Endodermal cell (in vitro differentiated cells): ENCODE results near the gene AMPH. TPM values are rescaled to one million over a fixed set of nuclear protein-coding genes. Genes with fewer than 3 reads are reported as not detected.
"Not testable (repeated sequence)": the region's sequence is repeated elsewhere in the genome, so short reads cannot be mapped to it uniquely, and the experiment has no call there.

Experiments used
- DNase-seq: peaks from one replicate; pipeline ENCODE4 v3.0.0-alpha.2; 2017
- H3K27ac ChIP-seq: 2 replicates; pipeline ENCODE4 v1.5.1; 2013; ENCODE audit warnings: mild to moderate bottlenecking, low read depth, low read length, moderate library complexity
- H3K27me3 ChIP-seq: 2 replicates; pipeline ENCODE4 v1.6.1; 2013; ENCODE audit warnings: mild to moderate bottlenecking, low read length, moderate library complexity; ENCODE audit not compliant: insufficient read depth, control insufficient read depth, poor library complexity, severe bottlenecking
- H3K36me3 ChIP-seq: 2 replicates; pipeline ENCODE4 v1.7.0; 2013; ENCODE audit warnings: mild to moderate bottlenecking, low read length, moderate library complexity; ENCODE audit not compliant: control insufficient read depth, insufficient read depth
- H3K4me1 ChIP-seq: one replicate; pipeline ENCODE4 v1.7.0; 2013; ENCODE audit warnings: low read length; ENCODE audit not compliant: control insufficient read depth, insufficient read depth
- H3K4me3 ChIP-seq: 2 replicates; pipeline ENCODE4 v1.5.1; 2013; ENCODE audit warnings: mild to moderate bottlenecking, low read length, moderate library complexity
- H3K9ac ChIP-seq: 2 replicates; pipeline ENCODE4 v1.6.1; 2013; ENCODE audit warnings: mild to moderate bottlenecking, low read length, moderate library complexity; ENCODE audit not compliant: poor library complexity, severe bottlenecking; ENCODE audit errors: extremely low read depth
- H3K9me3 ChIP-seq: 2 replicates; pipeline ENCODE4 v1.6.1; 2013; ENCODE audit warnings: mild to moderate bottlenecking, low read length, moderate library complexity; ENCODE audit not compliant: control insufficient read depth
- H3K27ac Mint-ChIP-seq: 2 replicates; pipeline ENCODE4 v1.8.0; 2020; ENCODE audit warnings: mixed read lengths
- H3K27me3 Mint-ChIP-seq: 2 replicates; pipeline ENCODE4 v1.8.0; 2021; ENCODE audit warnings: mild to moderate bottlenecking, mixed read lengths; ENCODE audit not compliant: insufficient read depth
- H3K36me3 Mint-ChIP-seq: 2 replicates; pipeline ENCODE4 v1.8.0; 2020; ENCODE audit warnings: low read depth, mixed read lengths
- H3K4me1 Mint-ChIP-seq: 2 replicates; pipeline ENCODE4 v1.8.0; 2020; ENCODE audit warnings: mixed read lengths
- H3K4me3 Mint-ChIP-seq: 2 replicates; pipeline ENCODE4 v1.8.0; 2020; ENCODE audit warnings: mild to moderate bottlenecking, moderate library complexity, mixed read lengths
- H3K9me3 Mint-ChIP-seq: 2 replicates; pipeline ENCODE4 v1.8.0; 2020; ENCODE audit warnings: mild to moderate bottlenecking, mixed read lengths
- CTCF ChIP-seq: fragments of 200-600 bp; sonication (generic); conservative IDR thresholded peaks from 2 replicates; pipeline ENCODE4 v1.5.0; 2021; ENCODE audit warnings: antibody characterized with exemption, mild to moderate bottlenecking
- WGBS, 2 experiments: methylation state at CpG; one replicate each; pipeline versions ENCODE4 v1.1.5 to v1.1.7; 2013; ENCODE audit warnings: missing lambda C conversion rate in 2 of 2, mixed read lengths in 1 of 2; ENCODE audit not compliant: insufficient coverage in 1 of 2, insufficient read length in 1 of 2; 5-methylcytosine and 5-hydroxymethylcytosine counted together
- total RNA-seq, 2 donors: library from RNA; stranded (reverse); fragmentation: NEBNext Ultra II Directional in 1 of 2; extraction: Animal tissue kit (Norgen Biotek cat#: 25700) in 1 of 2; gene quantifications; 2 replicates in 1 of 2; 3 replicates in 1 of 2; pipeline ENCODE4 v1.2.1, GENCODE V29; 2021

AMPH gene
- total RNA-seq, 2 donors from 2014 or later, result 3.5 to 5.5 TPM

- H3K27ac Mint-ChIP-seq, result no peak overlapping the region
- Histone ChIP-seq H3K4me1 (no peaks in the 10 kb centered on the region), H3K4me3 (no peak overlapping the region), H3K9me3 (no peaks in the 10 kb centered on the region), H3K9ac (no peak overlapping the region), H3K27me3 (no peaks in the 10 kb centered on the region), H3K36me3 (no peaks in the 10 kb centered on the region), H3K27ac (no peak overlapping the region)
- WGBS, 2 experiments, result 93 to 100% methylated on average over 1 to 2 of the region's 2 CpGs
- DNase-seq, result no peak
- H3K36me3 Mint-ChIP-seq, result no peaks in the 10 kb centered on the region
- TF ChIP-seq CTCF, result no peak
- peaks cover 2% of the 10 kb centered on the region for H3K27me3 Mint-ChIP-seq
- peaks cover 5% of the 10 kb centered on the region for H3K9me3 Mint-ChIP-seq
- peaks cover 3% of the 10 kb centered on the region for H3K4me1 Mint-ChIP-seq
- H3K4me3 Mint-ChIP-seq, result no peak overlapping the region
Measured at GRCh38 chr7:38396852-38397251, 234.3 kb downstream of the AMPH start.

GRCh38 chr7:38395921-38396552, 235.1 kb downstream of the AMPH start:
- H3K36me3 ChIP-seq, H3K4me1 ChIP-seq, H3K4me1 Mint-ChIP-seq, H3K27ac Mint-ChIP-seq, H3K27ac ChIP-seq, H3K9me3 ChIP-seq, H3K9me3 Mint-ChIP-seq, H3K9ac ChIP-seq, H3K36me3 Mint-ChIP-seq, H3K4me3 Mint-ChIP-seq, H3K4me3 ChIP-seq, H3K27me3 Mint-ChIP-seq, H3K27me3 ChIP-seq, DNase-seq: not testable (repeated sequence)
- 67 to 86% methylated on average over 1 of the region's 1 CpG for WGBS, 2 experiments

GRCh38 chr7:38394660-38395059, 236.5 kb downstream of the AMPH start:
- H3K36me3 ChIP-seq, result no peaks in the 10 kb centered on the region
- Mint-ChIP-seq H3K4me3 (no peak overlapping the region), H3K36me3 (no peaks in the 10 kb centered on the region), H3K4me1 (peaks cover 3% of the 10 kb centered on the region), H3K27me3 (peaks cover under 1% of the 10 kb centered on the region), H3K27ac (no peak overlapping the region), H3K9me3 (peaks cover 5% of the 10 kb centered on the region)
- H3K9ac ChIP-seq, result no peak overlapping the region
- no peaks in the 10 kb centered on the region for H3K9me3 ChIP-seq
- no peaks in the 10 kb centered on the region for H3K4me1 ChIP-seq
- H3K27ac ChIP-seq, result no peak overlapping the region
- no peak for TF ChIP-seq CTCF
- H3K27me3 ChIP-seq, result no peaks in the 10 kb centered on the region
- H3K4me3 ChIP-seq, result no peak overlapping the region
- no peak for DNase-seq
- WGBS, 2 experiments, result 82 to 85% methylated on average over 4 of the region's 4 CpGs

GRCh38 chr7:38393874-38394273, 237.3 kb downstream of the AMPH start:
- no peaks in the 10 kb centered on the region for H3K27me3 ChIP-seq
- no peak overlapping the region for H3K27ac ChIP-seq
- Mint-ChIP-seq H3K36me3 (no peaks in the 10 kb centered on the region), H3K27me3 (no peaks in the 10 kb centered on the region), H3K4me3 (no peak overlapping the region), H3K9me3 (peaks cover 5% of the 10 kb centered on the region), H3K4me1 (no peaks in the 10 kb centered on the region), H3K27ac (no peak overlapping the region)
- 91 to 100% methylated on average over 2 to 5 of the region's 5 CpGs for WGBS, 2 experiments
- DNase-seq, result no peak
- TF ChIP-seq CTCF, result no peak
- H3K9ac ChIP-seq, result no peak overlapping the region
- H3K4me1 ChIP-seq, result no peaks in the 10 kb centered on the region
- H3K4me3 ChIP-seq, result no peak overlapping the region
- no peaks in the 10 kb centered on the region for H3K9me3 ChIP-seq
- no peaks in the 10 kb centered on the region for H3K36me3 ChIP-seq
